ENCODE data around the gene SLC16A11. TPM values are rescaled to one million over a fixed set of nuclear protein-coding genes. Genes with fewer than 3 reads are reported as not detected.

The SLC16A11 gene
- total and polyA plus RNA-seq, 2 of the 4 experiments (the other 2 are of a cell fraction): not detected

GRCh38 chr17:7020894-7021664 is 22.8 kb downstream of the SLC16A11 start (continued):
- no peak for TF ChIP-seq ELK1 (IDR thresholded peaks at IDR 0.05; ENCODE audit: borderline replicate concordance, low read depth, low read length)

All from IMR-90 (cell line).